ENCODE measurements around the gene CBLN1. TPM values are rescaled to one million over a fixed set of nuclear protein-coding genes. Genes with fewer than 3 reads are reported as not detected.

CBLN1 gene
- total RNA-seq, 3 donors from 2014 or later = 0.44 to 0.64 TPM; not detected in 1

- H3K36me3 ChIP-seq = no peaks in the 10 kb centered on the region
- H3K4me3 ChIP-seq = peak overlapping the region; percentile 32 to 68 (median 58)
- H3K27me3 ChIP-seq = peaks cover 7 to 92% of the 10 kb centered on the region in 2 donors
- no peaks in the 10 kb centered on the region for H3K9me3 ChIP-seq
- H3K27ac ChIP-seq = no peak overlapping the region
- DNase-seq (ENCODE audit: low spot score in 2 of 2) = peak; percentile 60 to 80
- peak in 1 of 3 donors; percentile 38 for TF ChIP-seq CTCF (IDR thresholded peaks at IDR 0.05)
- no peak for TF ChIP-seq POLR2A (IDR thresholded peaks at IDR 0.05)
- intact Hi-C loops (cut with DNase I; ENCODE audit: low total_unique reads) = no loop called here
- no peaks in the 10 kb centered on the region for H3K4me1 ChIP-seq
These were observed 405 bp upstream of the CBLN1 start for GRCh38 chr16:49281843-49282642.

DNA sequence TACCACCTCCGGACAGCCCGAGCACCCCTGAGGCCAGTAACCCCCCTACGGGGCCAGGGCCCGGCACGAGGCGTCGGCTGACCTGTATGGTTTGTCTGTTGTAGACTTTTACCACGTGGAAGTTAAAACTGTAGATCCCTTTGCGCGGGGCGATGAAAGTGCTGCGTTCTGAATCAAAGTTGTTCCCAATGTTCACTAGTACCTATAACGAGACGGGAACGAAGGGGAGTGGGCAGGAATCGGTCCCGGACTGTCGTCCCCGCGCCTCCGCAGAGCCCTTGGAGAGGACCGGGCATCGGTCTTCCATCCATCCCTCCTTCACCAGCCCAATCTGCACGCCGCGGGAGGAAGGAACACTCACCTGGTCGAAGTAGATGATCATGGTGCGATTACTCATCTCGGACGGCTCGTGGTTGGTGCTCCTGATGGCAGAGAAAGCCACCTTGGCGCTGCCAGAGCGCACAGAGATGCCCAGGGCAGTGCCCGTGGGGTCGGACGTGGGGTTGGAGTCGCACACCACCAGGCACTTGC is 732 bp downstream of the CBLN1 start:
- peak overlapping the region; percentile 18 to 68 (median 58) for H3K4me3 ChIP-seq
- no peaks in the 10 kb centered on the region for H3K9me3 ChIP-seq
- H3K27me3 ChIP-seq = peaks cover 7 to 92% of the 10 kb centered on the region in 2 donors
- TF ChIP-seq POLR2AphosphoS5 (IDR thresholded peaks at IDR 0.05) = no peak
- no peak for TF ChIP-seq CTCF (IDR thresholded peaks at IDR 0.05)
- no peak for TF ChIP-seq POLR2A (IDR thresholded peaks at IDR 0.05)
- no peak overlapping the region for H3K27ac ChIP-seq
- no peaks in the 10 kb centered on the region for H3K36me3 ChIP-seq
- H3K4me1 ChIP-seq = no peaks in the 10 kb centered on the region
- DNase-seq (ENCODE audit: low spot score in 2 of 2) = no peak
- intact Hi-C loops (cut with DNase I; ENCODE audit: low total_unique reads) = no loop called here

DNA sequence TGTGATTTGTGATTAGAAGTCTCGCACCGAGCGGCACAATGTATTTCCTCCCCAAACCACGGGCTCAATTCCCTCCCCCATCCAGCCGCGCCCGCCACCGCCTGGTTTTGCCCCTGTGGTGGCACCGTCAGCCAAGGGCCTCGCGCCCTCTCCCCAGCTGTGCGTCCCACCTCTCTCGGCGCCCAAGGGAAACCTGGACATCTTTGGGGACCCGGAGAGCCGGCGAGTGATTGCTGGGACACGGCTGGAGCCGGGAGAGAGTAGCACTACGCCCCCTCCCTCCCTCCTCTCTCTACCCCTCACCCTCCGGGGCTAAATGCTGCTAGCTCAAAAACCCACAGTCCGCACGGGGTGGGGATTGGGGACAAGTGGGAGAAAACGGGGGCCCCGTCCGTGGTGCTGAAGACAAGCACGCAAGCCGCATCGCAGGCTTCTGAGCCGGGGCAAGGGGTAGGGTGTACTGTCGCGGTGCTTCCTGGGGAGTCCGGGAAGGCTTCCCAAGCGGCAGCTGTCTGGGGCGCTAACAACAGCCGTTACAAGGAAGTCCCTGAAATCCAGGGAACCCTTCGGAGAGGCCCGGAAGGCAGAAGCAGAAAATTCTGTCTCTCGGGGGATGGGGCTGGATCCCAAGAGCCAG is 1.4 kb downstream of the CBLN1 start:
- Histone ChIP-seq H3K4me1 (no peaks in the 10 kb centered on the region), H3K27ac (no peak overlapping the region), H3K9me3 (no peaks in the 10 kb centered on the region), H3K36me3 (no peaks in the 10 kb centered on the region), H3K4me3 (peak overlapping the region in 1 of 3 donors; percentile 11), H3K27me3 (peaks cover 7 to 93% of the 10 kb centered on the region in 2 donors)
- no peak for DNase-seq (ENCODE audit: low spot score in 2 of 2)
- intact Hi-C loops (cut with DNase I; ENCODE audit: low total_unique reads) = no loop called here
- no peak for TF ChIP-seq POLR2AphosphoS5 (IDR thresholded peaks at IDR 0.05)
- no peak for TF ChIP-seq CTCF (IDR thresholded peaks at IDR 0.05)
- TF ChIP-seq POLR2A (IDR thresholded peaks at IDR 0.05) = no peak

DNA sequence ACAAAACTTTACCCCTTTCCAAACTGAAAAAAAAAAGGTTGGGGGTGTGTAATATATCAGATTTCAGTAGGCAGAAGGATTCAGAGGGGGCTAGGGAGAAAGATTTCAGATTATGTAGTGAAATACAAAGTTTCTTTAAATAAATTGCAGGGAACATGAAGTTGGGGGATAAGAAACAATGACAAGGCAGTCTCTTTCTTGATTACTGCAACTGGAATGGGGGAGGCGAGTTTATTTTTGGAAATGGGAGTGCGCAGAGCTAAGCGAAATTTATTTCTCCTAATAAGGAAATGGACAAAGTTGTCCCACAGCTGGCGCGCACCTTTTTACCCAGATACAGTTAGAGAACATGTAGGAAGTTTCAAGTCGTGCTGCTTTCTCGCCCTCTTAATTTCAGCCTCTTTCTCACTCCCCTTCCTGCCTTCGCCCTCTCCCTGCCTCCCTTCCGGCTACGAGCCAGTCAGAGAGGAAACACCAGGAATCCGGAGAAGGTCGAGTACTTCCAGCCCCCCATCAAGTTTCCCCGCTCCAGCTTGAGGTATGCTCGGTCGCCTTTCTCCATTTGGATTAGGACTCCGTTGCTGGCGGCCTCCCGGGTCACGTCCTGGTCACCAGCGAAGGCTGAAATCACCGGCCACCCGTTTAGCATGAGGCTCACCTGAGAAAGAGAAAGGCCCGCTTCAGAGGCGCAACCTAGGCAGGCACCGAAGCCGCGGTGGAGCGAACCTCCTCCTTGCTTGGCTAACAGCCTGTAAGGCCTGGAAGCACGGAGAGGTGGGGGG is 2.5 kb downstream of the CBLN1 start:
- Histone ChIP-seq H3K4me1 (no peaks in the 10 kb centered on the region), H3K36me3 (no peaks in the 10 kb centered on the region), H3K27ac (no peak overlapping the region), H3K4me3 (no peak overlapping the region), H3K9me3 (no peaks in the 10 kb centered on the region), H3K27me3 (peaks cover 7 to 95% of the 10 kb centered on the region in 2 donors)
- TF ChIP-seq POLR2A (IDR thresholded peaks at IDR 0.05) (no peak), POLR2AphosphoS5 (IDR thresholded peaks at IDR 0.05) (no peak), CTCF (IDR thresholded peaks at IDR 0.05) (no peak)
- DNase-seq (ENCODE audit: low spot score in 2 of 2) = no peak
- intact Hi-C loops (cut with DNase I; ENCODE audit: low total_unique reads) = no loop called here

Measured in breast epithelium (tissue), 4 donors.